ENCODE measurements around the gene DNAJC7. TPM values are rescaled to one million over a fixed set of nuclear protein-coding genes. Genes with fewer than 3 reads are reported as not detected.

The DNAJC7 gene
- polyA plus RNA-seq, 1 of the 3 experiments (the other 2 are of a cell fraction) = 38.8 TPM

GRCh38 chr17:41971721-41972523 is 45.3 kb downstream of the DNAJC7 start:
- Histone ChIP-seq H3K36me3 (replicated peaks in 1 of 2; ENCODE audit: control insufficient read depth in 1 of 2, insufficient read depth in 2 of 2, low read length in 1 of 2) (peaks cover 44 to 70% of the 10 kb centered on the region in 2 experiments), H3K9me3 (no peaks in the 10 kb centered on the region)
- no peak for DNase-seq

GRCh38 chr17:41970901-41971331 is 46.3 kb downstream of the DNAJC7 start:
- CTCF ChIA-PET = interaction anchor here (3.6 to 5.4 kb wide), 2 partner anchors 10 to 47 kb away, joined by 8 to 47 read pairs; partner anchors contain the start of gene DNAJC7

More at GRCh38 chr17:41971721-41972523, 45.3 kb downstream of the DNAJC7 start:
- H3K4me2 ChIP-seq = no peak overlapping the region
- H3K27ac ChIP-seq (ENCODE audit: low read depth in 2 of 2, low read length in 1 of 2) = peak overlapping the region in 1 of 2 experiments; percentile 92; a peak in 2 of 4 replicates
- peaks cover 0 to 72% of the 10 kb centered on the region in 2 experiments; a peak in 2 of 4 replicates for H3K4me1 ChIP-seq (ENCODE audit: control insufficient read depth in 1 of 2, insufficient read depth in 2 of 2, low read depth in 1 of 2, low read length in 1 of 2)
- H3F3A ChIP-seq (replicated peaks; ENCODE audit: insufficient read depth) = peaks cover 8% of the 10 kb centered on the region
- no peaks in the 10 kb centered on the region for H3K9me2 ChIP-seq
- CTCF ChIA-PET = interaction anchor here (0.7 to 5.4 kb wide), 6 partner anchors 11 to 185 kb away, joined by 3 to 47 read pairs (median 3); partner anchors contain the start of genes DNAJC7 and JUP
- TF ChIP-seq ELF1 (IDR thresholded peaks at IDR 0.05) = no peak
- TF ChIP-seq SMC3 (IDR thresholded peaks at IDR 0.05; ENCODE audit: low read depth, low read length) = no peak
- TF ChIP-seq CHD2 (IDR thresholded peaks at IDR 0.05; ENCODE audit: low read length, partially characterized antibody) = no peak
- no peak; the same call in 1 of the 2 replicates for TF ChIP-seq POLR2AphosphoS5 (IDR thresholded peaks at IDR 0.05; ENCODE audit: low read depth, low read length)
- TF ChIP-seq, protein P1, sequence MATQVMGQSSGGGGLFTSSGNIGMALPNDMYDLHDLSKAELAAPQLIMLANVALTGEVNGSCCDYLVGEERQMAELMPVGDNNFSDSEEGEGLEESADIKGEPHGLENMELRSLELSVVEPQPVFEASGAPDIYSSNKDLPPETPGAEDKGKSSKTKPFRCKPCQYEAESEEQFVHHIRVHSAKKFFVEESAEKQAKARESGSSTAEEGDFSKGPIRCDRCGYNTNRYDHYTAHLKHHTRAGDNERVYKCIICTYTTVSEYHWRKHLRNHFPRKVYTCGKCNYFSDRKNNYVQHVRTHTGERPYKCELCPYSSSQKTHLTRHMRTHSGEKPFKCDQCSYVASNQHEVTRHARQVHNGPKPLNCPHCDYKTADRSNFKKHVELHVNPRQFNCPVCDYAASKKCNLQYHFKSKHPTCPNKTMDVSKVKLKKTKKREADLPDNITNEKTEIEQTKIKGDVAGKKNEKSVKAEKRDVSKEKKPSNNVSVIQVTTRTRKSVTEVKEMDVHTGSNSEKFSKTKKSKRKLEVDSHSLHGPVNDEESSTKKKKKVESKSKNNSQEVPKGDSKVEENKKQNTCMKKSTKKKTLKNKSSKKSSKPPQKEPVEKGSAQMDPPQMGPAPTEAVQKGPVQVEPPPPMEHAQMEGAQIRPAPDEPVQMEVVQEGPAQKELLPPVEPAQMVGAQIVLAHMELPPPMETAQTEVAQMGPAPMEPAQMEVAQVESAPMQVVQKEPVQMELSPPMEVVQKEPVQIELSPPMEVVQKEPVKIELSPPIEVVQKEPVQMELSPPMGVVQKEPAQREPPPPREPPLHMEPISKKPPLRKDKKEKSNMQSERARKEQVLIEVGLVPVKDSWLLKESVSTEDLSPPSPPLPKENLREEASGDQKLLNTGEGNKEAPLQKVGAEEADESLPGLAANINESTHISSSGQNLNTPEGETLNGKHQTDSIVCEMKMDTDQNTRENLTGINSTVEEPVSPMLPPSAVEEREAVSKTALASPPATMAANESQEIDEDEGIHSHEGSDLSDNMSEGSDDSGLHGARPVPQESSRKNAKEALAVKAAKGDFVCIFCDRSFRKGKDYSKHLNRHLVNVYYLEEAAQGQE (IDR thresholded peaks at IDR 0.05; ENCODE audit: low read depth, low read length) = no peak
- H3K4me3 ChIP-seq (ENCODE audit: low read depth in 2 of 2, low read length in 1 of 2) = no peak overlapping the region
- H3K79me2 ChIP-seq (ENCODE audit: insufficient read depth) = peaks cover 56% of the 10 kb centered on the region
- H3K9ac ChIP-seq = no peak overlapping the region
- POLR2A ChIA-PET = interaction anchor here (1.5 to 1.8 kb wide), 2 partner anchors 11 to 45 kb away, joined by 3 to 19 read pairs; partner anchors contain the start of gene DNAJC7
- H2AFZ ChIP-seq (ENCODE audit: low read depth) = no peak overlapping the region
- 83% methylated on average over 10 of the region's 18 CpGs for WGBS (ENCODE audit: low lambda C conversion rate)
- H3K27me3 ChIP-seq (ENCODE audit: insufficient read depth) = no peaks in the 10 kb centered on the region
- 0 out of 2 replicates have a peak, but pooled peaks cover 8% of the 10 kb centered on the region for H4K20me1 ChIP-seq (ENCODE audit: insufficient read depth)

More at GRCh38 chr17:41970901-41971331, 46.3 kb downstream of the DNAJC7 start:
- Histone ChIP-seq H3K36me3 (replicated peaks in 1 of 2; ENCODE audit: control insufficient read depth in 1 of 2, insufficient read depth in 2 of 2, low read length in 1 of 2) (peaks cover 35 to 59% of the 10 kb centered on the region in 2 experiments), H4K20me1 (ENCODE audit: insufficient read depth) (0 out of 2 replicates have a peak, but pooled peaks cover 8% of the 10 kb centered on the region), H3K27me3 (ENCODE audit: insufficient read depth) (no peaks in the 10 kb centered on the region), H3K4me3 (ENCODE audit: low read depth in 2 of 2, low read length in 1 of 2) (no peak overlapping the region), H3K4me2 (no peak overlapping the region), H3K4me1 (ENCODE audit: control insufficient read depth in 1 of 2, insufficient read depth in 2 of 2, low read depth in 1 of 2, low read length in 1 of 2) (peaks cover 1 to 72% of the 10 kb centered on the region in 2 experiments; a peak in 2 of 4 replicates), H2AFZ (ENCODE audit: low read depth) (no peak overlapping the region), H3F3A (replicated peaks; ENCODE audit: insufficient read depth) (peaks cover 5% of the 10 kb centered on the region), H3K27ac (ENCODE audit: low read depth in 2 of 2, low read length in 1 of 2) (peak overlapping the region in 1 of 2 experiments; percentile 45; a peak in 1 of 4 replicates), H3K9ac (no peak overlapping the region), H3K9me3 (no peaks in the 10 kb centered on the region), H3K79me2 (ENCODE audit: insufficient read depth) (peaks cover 58% of the 10 kb centered on the region), H3K9me2 (no peaks in the 10 kb centered on the region)
- POLR2A ChIA-PET = no interaction called here
- DNase-seq = no peak
- WGBS (ENCODE audit: low lambda C conversion rate) = 96% methylated on average over 5 of the region's 5 CpGs
- TF ChIP-seq POLR2AphosphoS5 (IDR thresholded peaks at IDR 0.05; ENCODE audit: low read depth, low read length) (no peak), CTCF (IDR thresholded peaks at IDR 0.05) (no peak)
